DOHH2 (cell line): ENCODE results near the gene KRTAP11-1.
A peak's percentile ranks its signal among the peaks of the same experiment; 100 is the strongest.

Source experiments
- CTCF ChIP-seq: fragments of 200-600 bp; sonication (generic); IDR thresholded peaks from one replicate; pipeline ENCODE4 v1.5.1; 2014; ENCODE audit warnings: antibody characterized with exemption, mild to moderate bottlenecking, low read depth, low read length; ENCODE audit not compliant: poor library complexity, severe bottlenecking
- EZH2phosphoT487 ChIP-seq: fragments of 200-600 bp; sonication (generic); IDR thresholded peaks from 2 replicates; pipeline ENCODE4 v1.6.1; 2017; ENCODE audit warnings: borderline replicate concordance, mild to moderate bottlenecking, antibody characterized with exemption, low read length, moderate library complexity, mixed read lengths

- TF ChIP-seq CTCF (peak; percentile 73), EZH2phosphoT487 (no peak)
Observed at GRCh38 chr21:30831194-30831765, 50.1 kb downstream of the KRTAP11-1 start.
